HepG2 (cell line): ENCODE measurements around the gene ACAP1. TPM values are rescaled to one million over a fixed set of nuclear protein-coding genes. Genes with fewer than 3 reads are reported as not detected.

Experiments used
- ATF2 ChIP-seq: sonication (generic); formaldehyde crosslinking; IDR thresholded peaks from 2 replicates; pipeline ENCODE4 v1.4.0; 2020; ENCODE audit warnings: missing genetic modification reagents
- ATF3 ChIP-seq: sonication (generic); formaldehyde crosslinking; IDR thresholded peaks from 2 replicates; pipeline ENCODE4 v1.4.0; 2020; ENCODE audit warnings: missing genetic modification reagents
- ATF7-NPFF ChIP-seq: sonication (generic); formaldehyde crosslinking; IDR thresholded peaks from 2 replicates; pipeline ENCODE4 v1.8.1; 2023; ENCODE audit warnings: mild to moderate bottlenecking, low read depth, missing genetic modification reagents, moderate library complexity
- BHLHE40 ChIP-seq: IDR thresholded peaks from 2 replicates; pipeline ENCODE4 v1.6.1; 2011; ENCODE audit warnings: low read length, improper control_type of control experiment
- CBX1 ChIP-seq: IDR thresholded peaks from one replicate; pipeline ENCODE4 v1.6.1; 2016; ENCODE audit warnings: antibody characterized with exemption, low read depth
- CTCF ChIP-seq: sonication (generic); formaldehyde crosslinking; IDR thresholded peaks from 2 replicates; pipeline ENCODE4 v1.5.0; 2020; ENCODE audit warnings: mild to moderate bottlenecking, missing genetic modification reagents, moderate library complexity
- DNMT1 ChIP-seq: sonication (generic); formaldehyde crosslinking; IDR thresholded peaks from 2 replicates; pipeline ENCODE4 v1.5.1; 2020; ENCODE audit warnings: mild to moderate bottlenecking, missing genetic modification reagents
- HNRNPL ChIP-seq: fragments of 200-400 bp; formaldehyde crosslinking; IDR thresholded peaks from 2 replicates; pipeline ENCODE4 v1.6.1; 2017; ENCODE audit warnings: mild to moderate bottlenecking, low read depth, low read length
- IRF1 ChIP-seq: sonication (generic); formaldehyde crosslinking; IDR thresholded peaks from 2 replicates; pipeline ENCODE4 v1.4.0; 2020; ENCODE audit warnings: low read depth, mild to moderate bottlenecking, missing genetic modification reagents
- MED1 ChIP-seq: sonication (generic); formaldehyde crosslinking; IDR thresholded peaks from 2 replicates; pipeline ENCODE4 v1.4.0; 2020; ENCODE audit warnings: missing genetic modification reagents
- MXI1 ChIP-seq: IDR thresholded peaks from 3 replicates; pipeline ENCODE4 v1.6.1; 2012; ENCODE audit warnings: low read depth, low read length, inconsistent platforms, borderline replicate concordance
- PAWR ChIP-seq: sonication (generic); formaldehyde crosslinking; IDR thresholded peaks from 2 replicates; pipeline ENCODE4 v1.4.0; 2020; ENCODE audit warnings: missing genetic modification reagents, mild to moderate bottlenecking, borderline replicate concordance
- PHF20 ChIP-seq: sonication (generic); formaldehyde crosslinking; IDR thresholded peaks from 2 replicates; pipeline ENCODE4 v1.5.0; 2020; ENCODE audit warnings: mild to moderate bottlenecking, missing genetic modification reagents
- PHF8 ChIP-seq: sonication (generic); formaldehyde crosslinking; IDR thresholded peaks from 2 replicates; pipeline ENCODE4 v1.5.0; 2020; ENCODE audit warnings: missing genetic modification reagents
- RXRB ChIP-seq: IDR thresholded peaks from 2 replicates; pipeline ENCODE4 v1.6.1; 2016; ENCODE audit warnings: borderline replicate concordance, missing genetic modification reagents, missing compliant biosample characterization
- UBTF ChIP-seq: sonication (generic); formaldehyde crosslinking; IDR thresholded peaks from 2 replicates; pipeline ENCODE4 v1.4.0; 2020; ENCODE audit warnings: mild to moderate bottlenecking, missing genetic modification reagents
- ZFP91 ChIP-seq: sonication (generic); formaldehyde crosslinking; IDR thresholded peaks from 2 replicates; pipeline ENCODE4 v1.9.0; 2022; ENCODE audit warnings: missing genetic modification reagents, mild to moderate bottlenecking, borderline replicate concordance
- ZFX ChIP-seq: sonication (generic); formaldehyde crosslinking; IDR thresholded peaks from 2 replicates; pipeline ENCODE4 v1.4.0; 2020; ENCODE audit warnings: mild to moderate bottlenecking, low read depth, missing genetic modification reagents, moderate library complexity
- ZNF264 ChIP-seq: sonication (generic); formaldehyde crosslinking; IDR thresholded peaks from 2 replicates; pipeline ENCODE4 v1.4.0; 2020; ENCODE audit warnings: missing genetic modification reagents
- ZNF331 ChIP-seq: sonication (generic); formaldehyde crosslinking; IDR thresholded peaks from 2 replicates; pipeline ENCODE4 v1.4.0; 2020; ENCODE audit warnings: missing genetic modification reagents
- polyA plus RNA-seq, 8 experiments: library from polyadenylated mRNA; depleted of rRNA in 3 of 8; stranded (reverse) in 7 of 8; unstranded in 1 of 8; fragments of >200 nt; fragmentation: Illumina TruSeq in 4 of 8; extraction: Trizol in 4 of 8; gene quantifications; 2 replicates each; pipeline versions ENCODE4 v1.2.1 to v1.2.3, GENCODE V29; 2011 to 2016; ENCODE audit warnings: low read depth in 4 of 8, missing spikeins in 1 of 8, mixed read lengths in 1 of 8; ENCODE audit not compliant: insufficient read depth in 1 of 8
- total RNA-seq, 5 experiments: library from RNA; depleted of rRNA; stranded (reverse); fragments of >200 nt; fragmentation: Illumina TruSeq; extraction: Trizol; gene quantifications; 2 replicates each; pipeline ENCODE4 v1.2.3, GENCODE V29; 2016; ENCODE audit warnings: low read depth in 1 of 5

Gene ACAP1
- total and polyA plus RNA-seq, 2 of the 13 experiments (the other 11 are each of a cell fraction or from before 2014, with no cell fraction given), result 1.3 to 2.5 TPM

- TF ChIP-seq IRF1 (CRISPR knock-in tag) (no peak), DNMT1 (CRISPR knock-in tag) (0 out of 2 replicates have a peak, but pooled peaks have one; percentile 22), ATF2 (no peak), UBTF (peak; percentile 33; the same call in 1 of the 2 replicates), ZFP91 (CRISPR knock-in tag) (peak; percentile 84), RXRB (CRISPR knock-in tag) (no peak), CBX1 (peak; percentile 74), BHLHE40 (no peak), ZFX (peak; percentile 67), ATF7-NPFF (CRISPR knock-in tag) (no peak), ZNF331 (peak; percentile 46; the same call in 1 of the 2 replicates), PAWR (no peak), HNRNPL (peak; percentile 70; the same call in 1 of the 2 replicates), PHF20 (CRISPR knock-in tag) (no peak), MXI1 (peak; percentile 53; the same call in 1 of the 3 replicates), ATF3 (CRISPR knock-in tag) (peak; percentile 43; the same call in 1 of the 2 replicates), PHF8 (0 out of 2 replicates have a peak, but pooled peaks have one; percentile 32), CTCF (peak; percentile 99), MED1 (CRISPR knock-in tag) (peak; percentile 42; the same call in 1 of the 2 replicates), ZNF264 (CRISPR knock-in tag) (no peak)
Observed at GRCh38 chr17:7356072-7356549, 19.8 kb downstream of the ACAP1 start (continued).
